Measurements from ENCODE around the gene RBM33.

GRCh38 chr7:155780884-155781283, 136.4 kb downstream of the RBM33 start:
- TF ChIP-seq ZNF550 (CRISPR knock-in tag; IDR thresholded peaks at IDR 0.05; ENCODE audit: borderline replicate concordance) (no peak), ZFP91 (CRISPR knock-in tag; IDR thresholded peaks at IDR 0.05; ENCODE audit: borderline replicate concordance) (no peak), GABPA (IDR thresholded peaks at IDR 0.05; ENCODE audit: low read depth, low read length) (no peak), GABPA (CRISPR knock-in tag; IDR thresholded peaks at IDR 0.05; ENCODE audit: low read depth) (no peak), ZNF776 (CRISPR knock-in tag; IDR thresholded peaks at IDR 0.05) (no peak), GABPB1 (CRISPR knock-in tag; IDR thresholded peaks at IDR 0.05) (no peak), HCFC1 (IDR thresholded peaks at IDR 0.05; ENCODE audit: low read depth, low read length) (no peak), CTCF (CRISPR knock-in tag; IDR thresholded peaks at IDR 0.05) (no peak)
- TF ChIP-seq, protein P1, sequence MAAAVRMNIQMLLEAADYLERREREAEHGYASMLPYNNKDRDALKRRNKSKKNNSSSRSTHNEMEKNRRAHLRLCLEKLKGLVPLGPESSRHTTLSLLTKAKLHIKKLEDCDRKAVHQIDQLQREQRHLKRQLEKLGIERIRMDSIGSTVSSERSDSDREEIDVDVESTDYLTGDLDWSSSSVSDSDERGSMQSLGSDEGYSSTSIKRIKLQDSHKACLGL (CRISPR knock-in tag; IDR thresholded peaks at IDR 0.05): no peak
